ENCODE results near the gene WAC. TPM values are rescaled to one million over a fixed set of nuclear protein-coding genes. Genes with fewer than 3 reads are reported as not detected.
A peak's percentile ranks its signal among the peaks of the same experiment; 100 is the strongest.
"Not testable (repeated sequence)": the region's sequence is repeated elsewhere in the genome, so short reads cannot be mapped to it uniquely, and the experiment has no call there.

The WAC gene
- total and polyA plus RNA-seq, 2 donors = 79.5 to 158 TPM

DNA sequence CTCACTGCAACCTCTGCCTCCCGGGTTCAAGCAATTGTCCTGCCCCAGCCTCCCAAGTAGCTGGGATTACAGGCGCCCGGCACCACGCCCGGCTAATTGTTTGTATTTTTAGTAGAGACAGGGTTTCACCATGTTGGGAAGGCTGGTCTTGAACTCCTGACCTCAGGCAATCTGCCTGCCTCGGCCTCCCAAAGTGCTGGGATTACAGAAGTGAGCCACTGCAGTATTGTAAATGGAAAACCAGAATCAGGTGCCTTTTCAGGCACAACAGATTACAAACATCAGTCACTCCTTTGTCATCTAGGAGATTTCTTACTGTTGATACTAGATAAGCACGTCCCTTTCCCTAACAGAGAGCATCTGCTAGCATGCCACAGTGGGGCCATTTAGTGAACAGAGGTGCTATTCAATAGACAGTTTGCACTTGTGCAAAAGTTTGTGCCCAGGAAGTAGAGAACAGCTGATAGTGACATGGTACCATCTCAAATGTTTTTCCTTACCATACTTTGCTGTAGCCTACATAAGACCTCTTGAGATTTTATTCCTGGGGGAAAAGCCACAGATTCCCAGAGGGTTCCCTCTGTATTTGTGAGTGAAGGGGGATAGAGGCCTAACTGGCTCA is 24.5 kb upstream of the WAC start:
- DNase-seq (ENCODE audit: extremely low spot score) = no peak
- 78% methylated on average over 7 of the region's 7 CpGs for WGBS
- H3K36me3 ChIP-seq (ENCODE audit: insufficient read depth) = no peaks in the 10 kb centered on the region

DNA sequence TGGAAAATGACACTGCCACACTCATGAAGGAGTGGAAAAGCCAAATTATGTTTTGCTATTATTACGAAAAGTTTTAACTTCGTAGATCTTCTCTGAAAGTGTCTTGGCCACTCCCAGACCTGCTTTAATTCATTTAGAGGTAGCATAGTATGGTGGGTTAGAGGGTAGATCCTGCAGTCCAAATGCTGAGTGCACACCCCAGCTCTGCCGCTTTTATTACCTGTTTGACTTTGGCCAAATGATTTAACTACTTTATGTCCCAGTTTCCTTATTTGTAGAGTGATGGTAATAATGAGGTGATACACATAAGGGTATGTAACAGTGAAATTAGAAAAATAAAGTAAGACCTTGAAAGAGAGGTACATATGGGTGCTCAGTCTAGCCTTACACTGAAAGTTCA is 23.6 kb upstream of the WAC start:
- no peak for DNase-seq (ENCODE audit: extremely low spot score)
- Histone ChIP-seq H3K4me3 (ENCODE audit: low read depth, low read length) (no peak overlapping the region), H3K36me3 (ENCODE audit: insufficient read depth) (no peaks in the 10 kb centered on the region), H3K27ac (ENCODE audit: low read depth) (no peak overlapping the region), H3K4me1 (ENCODE audit: insufficient read depth) (no peaks in the 10 kb centered on the region)
- WGBS = 65% methylated on average over 3 of the region's 3 CpGs

More for the DNA sequence above, 24.5 kb upstream of the WAC start:
- no peak overlapping the region for H3K4me3 ChIP-seq (ENCODE audit: low read depth, low read length)
- no peaks in the 10 kb centered on the region for H3K4me1 ChIP-seq (ENCODE audit: insufficient read depth)
- no peak overlapping the region for H3K27ac ChIP-seq (ENCODE audit: low read depth)

GRCh38 chr10:28514648-28515047 is 18.3 kb upstream of the WAC start:
- no peak overlapping the region for H3K4me3 ChIP-seq (ENCODE audit: low read depth, low read length)
- no peaks in the 10 kb centered on the region for H3K4me1 ChIP-seq (ENCODE audit: insufficient read depth)
- H3K27ac ChIP-seq (ENCODE audit: low read depth) = no peak overlapping the region
- 92% methylated on average over 1 of the region's 1 CpG for WGBS
- no peaks in the 10 kb centered on the region for H3K36me3 ChIP-seq (ENCODE audit: insufficient read depth)
- no peak for DNase-seq (ENCODE audit: extremely low spot score)

DNA sequence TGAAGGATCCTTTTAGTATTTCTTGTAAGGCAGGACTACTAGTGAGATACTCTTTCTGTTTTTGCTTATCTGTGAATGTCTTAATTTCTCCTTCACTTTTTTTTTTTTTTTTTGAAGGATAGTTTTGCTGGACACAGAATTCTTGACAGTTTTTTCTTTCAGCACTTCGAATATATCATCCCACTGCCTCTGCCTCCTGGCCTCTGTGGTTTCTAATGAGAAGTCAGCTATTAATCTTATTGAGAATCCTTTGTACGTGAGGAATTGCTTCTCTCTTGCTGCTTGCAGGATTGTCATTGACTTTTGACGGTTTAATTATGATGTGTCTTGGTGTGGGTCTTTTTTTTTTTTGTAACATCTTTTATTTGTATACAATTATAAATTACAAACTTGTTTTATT is 12.6 kb upstream of the WAC start:
- no peak overlapping the region for H3K4me3 ChIP-seq (ENCODE audit: low read depth, low read length)
- DNase-seq (ENCODE audit: extremely low spot score) = no peak
- H3K27ac ChIP-seq (ENCODE audit: low read depth) = no peak overlapping the region
- no peaks in the 10 kb centered on the region for H3K4me1 ChIP-seq (ENCODE audit: insufficient read depth)
- H3K36me3 ChIP-seq (ENCODE audit: insufficient read depth) = no peaks in the 10 kb centered on the region
- 96% methylated on average over 3 of the region's 3 CpGs for WGBS

GRCh38 chr10:28520828-28521227 is 12.1 kb upstream of the WAC start:
- 93% methylated on average over 4 of the region's 4 CpGs for WGBS
- not testable (repeated sequence) for DNase-seq (ENCODE audit: extremely low spot score); H3K27ac ChIP-seq (ENCODE audit: low read depth); H3K4me1 ChIP-seq (ENCODE audit: insufficient read depth); H3K36me3 ChIP-seq (ENCODE audit: insufficient read depth); H3K4me3 ChIP-seq (ENCODE audit: low read depth, low read length)

GRCh38 chr10:28521961-28522360 is 11.0 kb upstream of the WAC start:
- not testable (repeated sequence) for H3K36me3 ChIP-seq (ENCODE audit: insufficient read depth); H3K4me1 ChIP-seq (ENCODE audit: insufficient read depth); H3K27ac ChIP-seq (ENCODE audit: low read depth); DNase-seq (ENCODE audit: extremely low spot score); H3K4me3 ChIP-seq (ENCODE audit: low read depth, low read length)
- 98% methylated on average over 11 of the region's 11 CpGs for WGBS

DNA sequence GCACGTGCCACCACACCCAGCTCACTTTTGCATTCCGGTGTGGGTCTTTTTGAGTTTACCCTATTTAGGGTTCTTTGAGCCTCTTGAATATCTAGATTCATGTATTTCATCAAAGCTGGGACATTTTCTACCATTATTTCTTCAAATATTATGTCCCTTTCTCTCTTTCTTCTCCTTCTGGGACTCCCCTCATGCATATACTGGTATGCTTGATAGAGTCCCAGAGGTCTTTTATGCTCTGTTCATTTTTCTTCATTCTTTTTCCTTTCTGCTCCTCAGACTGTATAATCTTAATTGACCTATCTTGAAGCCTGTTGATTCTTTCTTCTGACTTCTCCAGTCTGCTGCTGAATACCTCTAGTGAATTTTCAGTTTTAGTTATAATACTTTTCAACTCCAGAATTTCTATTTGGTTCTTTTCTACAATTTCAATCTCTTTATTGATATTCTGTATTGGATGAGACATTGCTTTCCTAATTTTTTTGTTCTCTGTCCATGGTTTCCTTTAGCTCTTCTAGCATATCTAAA is 9.1 kb upstream of the WAC start:
- Histone ChIP-seq H3K4me3 (ENCODE audit: low read depth, low read length) (no peak overlapping the region), H3K36me3 (ENCODE audit: insufficient read depth) (no peaks in the 10 kb centered on the region), H3K4me1 (ENCODE audit: insufficient read depth) (no peaks in the 10 kb centered on the region), H3K27ac (ENCODE audit: low read depth) (no peak overlapping the region)
- DNase-seq (ENCODE audit: extremely low spot score) = no peak
- 99% methylated on average over 2 of the region's 2 CpGs for WGBS

GRCh38 chr10:28530751-28531150 is 2.2 kb upstream of the WAC start:
- H3K36me3 ChIP-seq (ENCODE audit: insufficient read depth) = no peaks in the 10 kb centered on the region
- H3K4me3 ChIP-seq (ENCODE audit: low read depth, low read length) = no peak overlapping the region
- no peaks in the 10 kb centered on the region for H3K4me1 ChIP-seq (ENCODE audit: insufficient read depth)
- no peak for DNase-seq (ENCODE audit: extremely low spot score)
- H3K27ac ChIP-seq (ENCODE audit: low read depth) = no peak overlapping the region
- WGBS = 72% methylated on average over 3 of the region's 3 CpGs

- DNase-seq (ENCODE audit: extremely low spot score) = no peak
- peak overlapping the region; percentile 100 for H3K4me3 ChIP-seq (ENCODE audit: low read depth, low read length)
- no peaks in the 10 kb centered on the region for H3K4me1 ChIP-seq (ENCODE audit: insufficient read depth)
- WGBS = under 1% methylated on average over 46 of the region's 52 CpGs
- peak overlapping the region; percentile 98 for H3K27ac ChIP-seq (ENCODE audit: low read depth)
- H3K36me3 ChIP-seq (ENCODE audit: insufficient read depth) = no peaks in the 10 kb centered on the region
Measured at GRCh38 chr10:28533186-28533564, 257 bp downstream of the WAC start.

DNA sequence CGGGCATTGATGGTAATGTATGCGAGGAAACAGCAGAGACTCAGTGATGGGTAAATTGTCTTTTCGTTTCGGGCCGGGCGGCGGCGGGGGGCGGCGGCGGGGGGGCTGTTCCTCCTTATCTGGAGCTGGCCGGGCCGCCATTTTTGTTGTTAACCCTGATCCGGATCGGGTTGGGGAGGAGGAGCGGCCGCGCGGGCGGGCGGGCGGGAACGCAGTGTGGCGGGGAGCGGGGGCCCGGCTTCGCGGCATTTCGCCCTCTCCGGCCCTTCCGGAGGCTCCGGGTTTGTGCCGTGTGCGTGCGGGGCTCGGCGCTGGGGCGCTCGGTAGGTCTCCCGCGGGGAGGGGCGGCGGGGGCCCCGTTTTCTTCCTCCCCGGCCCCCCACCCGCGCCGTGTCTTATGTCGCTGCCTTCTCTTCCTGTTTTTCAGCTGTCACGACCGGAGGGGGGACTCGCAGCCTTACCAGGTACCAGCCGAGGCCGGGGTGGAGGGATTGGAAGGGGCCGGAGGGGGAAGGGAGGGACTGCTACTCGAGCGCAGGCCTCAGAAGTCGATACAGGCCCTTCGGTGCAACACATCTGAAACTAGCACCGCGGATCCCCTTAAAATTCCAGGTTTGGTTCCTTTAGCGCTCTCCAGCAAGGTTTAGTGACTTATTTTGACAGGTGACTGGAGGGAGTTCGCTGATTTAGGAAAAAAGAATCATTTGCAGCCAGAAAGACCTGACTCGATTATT is 820 bp downstream of the WAC start:
- Histone ChIP-seq H3K4me1 (ENCODE audit: insufficient read depth) (no peaks in the 10 kb centered on the region), H3K27ac (ENCODE audit: low read depth) (peak overlapping the region; percentile 98), H3K4me3 (ENCODE audit: low read depth, low read length) (peak overlapping the region; percentile 100), H3K36me3 (ENCODE audit: insufficient read depth) (no peaks in the 10 kb centered on the region)
- no peak for DNase-seq (ENCODE audit: extremely low spot score)
- WGBS = under 1% methylated on average over 64 of the region's 64 CpGs

- WGBS = 85% methylated on average over 6 of the region's 6 CpGs
- no peak overlapping the region for H3K4me3 ChIP-seq (ENCODE audit: low read depth, low read length)
- H3K4me1 ChIP-seq (ENCODE audit: insufficient read depth) = no peaks in the 10 kb centered on the region
- H3K27ac ChIP-seq (ENCODE audit: low read depth) = no peak overlapping the region
- H3K36me3 ChIP-seq (ENCODE audit: insufficient read depth) = no peaks in the 10 kb centered on the region
- DNase-seq (ENCODE audit: extremely low spot score) = no peak
Measured at GRCh38 chr10:28535846-28536245, 2.9 kb downstream of the WAC start.

GRCh38 chr10:28538595-28538994 is 5.7 kb downstream of the WAC start:
- Histone ChIP-seq H3K27ac (ENCODE audit: low read depth) (no peak overlapping the region), H3K36me3 (ENCODE audit: insufficient read depth) (no peaks in the 10 kb centered on the region), H3K4me3 (ENCODE audit: low read depth, low read length) (no peak overlapping the region), H3K4me1 (ENCODE audit: insufficient read depth) (no peaks in the 10 kb centered on the region)
- WGBS = 63% methylated on average over 1 of the region's 1 CpG
- no peak for DNase-seq (ENCODE audit: extremely low spot score)

DNA sequence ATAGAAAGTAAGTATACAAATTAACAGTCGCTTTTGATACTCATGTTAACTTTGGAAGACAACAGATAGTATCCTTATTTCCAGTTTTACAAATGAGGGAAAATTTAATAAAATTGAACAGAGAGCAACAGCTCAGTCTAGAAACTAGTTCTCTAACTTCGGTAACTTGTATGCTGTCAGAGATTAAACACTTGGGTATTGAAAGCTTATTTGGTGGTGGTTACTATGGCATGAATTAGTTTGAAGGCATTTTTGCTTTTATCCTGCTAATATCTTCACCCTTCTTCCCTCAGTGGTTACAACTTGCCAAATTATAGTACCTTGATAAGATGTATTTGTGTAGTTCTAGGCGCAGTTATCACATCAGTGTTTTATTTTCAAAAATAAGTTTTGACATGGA is 7.2 kb downstream of the WAC start:
- H3K27ac ChIP-seq (ENCODE audit: low read depth) = no peak overlapping the region
- WGBS = 80% methylated on average over 3 of the region's 3 CpGs
- H3K36me3 ChIP-seq (ENCODE audit: insufficient read depth) = no peaks in the 10 kb centered on the region
- no peak overlapping the region for H3K4me3 ChIP-seq (ENCODE audit: low read depth, low read length)
- no peaks in the 10 kb centered on the region for H3K4me1 ChIP-seq (ENCODE audit: insufficient read depth)
- no peak for DNase-seq (ENCODE audit: extremely low spot score)

DNA sequence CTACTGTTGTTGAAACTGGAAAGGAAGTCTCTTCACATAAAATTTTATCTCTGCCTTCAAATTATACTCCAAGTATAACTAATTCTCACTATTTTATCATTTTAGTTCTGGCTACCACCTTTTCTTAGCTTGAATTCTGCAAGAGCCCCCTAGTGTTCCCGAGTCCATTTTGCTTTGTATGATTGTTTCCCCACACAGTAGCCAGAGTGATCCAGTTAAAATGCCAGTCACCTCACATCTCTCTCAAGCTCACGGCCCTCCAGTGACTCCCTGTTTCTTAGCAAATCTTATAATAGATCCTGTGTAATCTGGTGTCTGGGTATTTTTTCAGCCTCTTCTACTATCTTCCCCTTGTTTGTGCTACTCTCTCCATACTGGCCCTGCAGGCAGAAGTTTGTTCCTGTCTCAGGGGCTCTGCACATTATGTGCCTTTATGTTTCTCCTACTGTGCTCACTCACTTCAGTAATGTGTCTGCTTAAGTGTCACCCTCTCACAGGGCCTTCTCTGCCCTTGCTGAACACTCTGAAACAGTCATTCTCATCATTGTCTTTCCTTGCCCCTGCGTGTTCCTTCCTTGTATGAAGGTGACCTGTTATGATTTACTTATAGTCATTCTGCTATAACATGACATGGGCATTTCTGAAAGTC is 8.9 kb downstream of the WAC start:
- Histone ChIP-seq H3K27ac (ENCODE audit: low read depth) (no peak overlapping the region), H3K4me1 (ENCODE audit: insufficient read depth) (no peaks in the 10 kb centered on the region), H3K4me3 (ENCODE audit: low read depth, low read length) (no peak overlapping the region), H3K36me3 (ENCODE audit: insufficient read depth) (no peaks in the 10 kb centered on the region)
- DNase-seq (ENCODE audit: extremely low spot score) = no peak
- WGBS = 57% methylated on average over 3 of the region's 3 CpGs
